Keratinocyte (primary cell): ENCODE results near the gene NLGN2. TPM values are rescaled to one million over a fixed set of nuclear protein-coding genes. Genes with fewer than 3 reads are reported as not detected.

Experiments used
- DNase-seq: peaks from one replicate; pipeline ENCODE4 v3.0.0-alpha.2; 2011; ENCODE audit warnings: low read depth, missing footprints, low spot score
- FAIRE-seq: peaks from 2 replicates; lab custom pipeline; 2011; peaks lifted over from hg19 to GRCh38; lab: Jason Lieb, UNC
- H2AFZ ChIP-seq: 2 replicates; pipeline ENCODE4 v1.6.0; 2012; ENCODE audit warnings: low read length, control low read depth, inconsistent platforms; ENCODE audit not compliant: control insufficient read depth
- H3K27ac ChIP-seq: 2 replicates; pipeline ENCODE4 v1.5.1; 2011; ENCODE audit warnings: low read length; ENCODE audit not compliant: control insufficient read depth, insufficient read depth
- H3K27me3 ChIP-seq: 3 replicates; pipeline ENCODE4 v1.6.0; 2011; ENCODE audit warnings: low read length; ENCODE audit not compliant: control insufficient read depth, insufficient read depth; ENCODE audit errors: extremely low read depth
- H3K36me3 ChIP-seq, 2 experiments: 2 replicates in 1 of 2; 3 replicates in 1 of 2; pipeline ENCODE4 v1.5.1; 2011; ENCODE audit warnings: low read length in 2 of 2, mild to moderate bottlenecking in 1 of 2; ENCODE audit not compliant: control insufficient read depth in 2 of 2, insufficient read depth in 2 of 2; ENCODE audit errors: extremely low read depth in 1 of 2
- H3K4me1 ChIP-seq: 3 replicates; pipeline ENCODE4 v1.5.1; 2011; ENCODE audit warnings: low read length; ENCODE audit not compliant: control insufficient read depth, insufficient read depth; ENCODE audit errors: extremely low read depth
- H3K4me2 ChIP-seq: 3 replicates; pipeline ENCODE4 v1.6.0; 2011; ENCODE audit warnings: low read depth, low read length; ENCODE audit not compliant: control insufficient read depth, insufficient read depth; ENCODE audit errors: extremely low read depth
- H3K4me3 ChIP-seq, 3 experiments: fragments of 200-600 bp in 1 of 3; sonication (generic) in 1 of 3; 2 replicates in 2 of 3; 3 replicates in 1 of 3; pipeline ENCODE4 v1.5.1; 2011 to 2016; ENCODE audit warnings: low read length in 3 of 3, mild to moderate bottlenecking in 3 of 3, control low read depth in 2 of 3, inconsistent platforms in 1 of 3, low read depth in 1 of 3, mixed read lengths in 1 of 3, mixed run types in 1 of 3, moderate library complexity in 1 of 3; ENCODE audit not compliant: control insufficient read depth in 2 of 3, insufficient read depth in 2 of 3; ENCODE audit errors: extremely low read depth in 1 of 3
- H3K79me2 ChIP-seq: 2 replicates; pipeline ENCODE4 v1.6.0; 2012; ENCODE audit warnings: low read length; ENCODE audit not compliant: control insufficient read depth, insufficient read depth
- H3K9ac ChIP-seq: 3 replicates; pipeline ENCODE4 v1.6.0; 2011; ENCODE audit warnings: low read length; ENCODE audit not compliant: control insufficient read depth, insufficient read depth; ENCODE audit errors: extremely low read depth
- H3K9me1 ChIP-seq: 3 replicates; pipeline ENCODE4 v1.6.0; 2011; ENCODE audit warnings: low read length; ENCODE audit not compliant: control insufficient read depth, insufficient read depth; ENCODE audit errors: extremely low read depth
- H3K9me3 ChIP-seq: 2 replicates; pipeline ENCODE4 v1.5.1; 2012; ENCODE audit warnings: low read depth, low read length; ENCODE audit not compliant: control insufficient read depth
- H4K20me1 ChIP-seq: 3 replicates; pipeline ENCODE4 v1.6.0; 2011; ENCODE audit warnings: low read length; ENCODE audit not compliant: control insufficient read depth, insufficient read depth; ENCODE audit errors: extremely low read depth
- CTCF ChIP-seq, 3 experiments: IDR thresholded peaks in 1 of 3; conservative IDR thresholded peaks in 1 of 3; optimal IDR thresholded peaks in 1 of 3; 2 replicates in 2 of 3; 3 replicates in 1 of 3; pipeline versions ENCODE3 to v1.5.1; 2011; ENCODE audit warnings: low read length in 3 of 3, mild to moderate bottlenecking in 3 of 3, moderate library complexity in 2 of 3, control low read depth in 1 of 3, inconsistent platforms in 1 of 3; ENCODE audit not compliant: insufficient read depth in 2 of 3; ENCODE audit errors: extremely low read depth in 1 of 3
- EZH2 ChIP-seq: IDR thresholded peaks from one replicate; pipeline ENCODE4 v1.6.1; 2012; ENCODE audit warnings: inconsistent platforms, mild to moderate bottlenecking, low read length, moderate library complexity
- dilution Hi-C: fragments of 300-500 bp; cut with MboI; formaldehyde crosslinking; loops from one replicate; pipeline ENCODE4 v1.7.0; 2020; ENCODE audit warnings: low sequenced_read_pairs; ENCODE audit not compliant: extremely low pct_ligation_motif_present
- polyA plus RNA-seq, 5 experiments: library from polyadenylated mRNA; depleted of rRNA in 3 of 5; stranded (reverse) in 3 of 5; stranded (forward) in 1 of 5; unstranded in 1 of 5; fragments of >200 nt; gene quantifications; 1 replicate in 1 of 5; 2 replicates in 3 of 5; 3 replicates in 1 of 5; pipeline versions ENCODE4 v1.2.1 to v1.2.3, GENCODE V29; 2011 to 2012; ENCODE audit warnings: missing spikeins in 2 of 5, low read depth in 1 of 5, low replicate concordance in 1 of 5

Gene NLGN2
- polyA plus RNA-seq, 1 donor (not counting 4 experiments of a cell fraction or from before 2014, with no cell fraction given) = 2.5 TPM

- TF ChIP-seq EZH2 = no peak
- no peak for TF ChIP-seq CTCF (optimal IDR thresholded peaks at IDR 0.05 in 1 of 3, IDR thresholded peaks at IDR 0.05 in 1 of 3, conservative IDR thresholded peaks at IDR 0.05 in 1 of 3; ENCODE audit: extremely low read depth in 1 of 3, insufficient read depth in 2 of 3, low read length in 3 of 3)
- Histone ChIP-seq H3K9me3 (no peaks in the 10 kb centered on the region), H3K4me1 (peaks cover 42% of the 10 kb centered on the region), H3K4me3 (peak overlapping the region; percentile 59 to 81 (median 66)), H4K20me1 (no peaks in the 10 kb centered on the region), H3K4me2 (peak overlapping the region; percentile 99), H2AFZ (peak overlapping the region; percentile 37), H3K27me3 (no peaks in the 10 kb centered on the region), H3K36me3 (peaks cover 0 to 2% of the 10 kb centered on the region in 2 experiments), H3K27ac (peak overlapping the region; percentile 62), H3K9me1 (peaks cover 2% of the 10 kb centered on the region), H3K79me2 (peaks cover 17% of the 10 kb centered on the region), H3K9ac (peak overlapping the region; percentile 77)
- dilution Hi-C loops = no loop called here
- no peak for DNase-seq
- no peak for FAIRE-seq
Observed at GRCh38 chr17:7437369-7437863, 29.8 kb downstream of the NLGN2 start.

GRCh38 chr17:7437950-7438614 is 30.4 kb downstream of the NLGN2 start:
- Histone ChIP-seq H3K9me3 (no peaks in the 10 kb centered on the region), H3K27ac (peak overlapping the region; percentile 62), H3K9me1 (peaks cover 2% of the 10 kb centered on the region), H2AFZ (peak overlapping the region; percentile 44), H3K27me3 (no peaks in the 10 kb centered on the region), H4K20me1 (no peaks in the 10 kb centered on the region), H3K9ac (peak overlapping the region; percentile 77), H3K4me2 (peak overlapping the region; percentile 99), H3K4me1 (peaks cover 43% of the 10 kb centered on the region), H3K4me3 (peak overlapping the region; percentile 59 to 81 (median 66)), H3K36me3 (peaks cover 0 to 4% of the 10 kb centered on the region in 2 experiments), H3K79me2 (peaks cover 17% of the 10 kb centered on the region)
- DNase-seq (no peak), FAIRE-seq (no peak)
- dilution Hi-C loops = no loop called here
- TF ChIP-seq CTCF (optimal IDR thresholded peaks at IDR 0.05 in 1 of 3, IDR thresholded peaks at IDR 0.05 in 1 of 3, conservative IDR thresholded peaks at IDR 0.05 in 1 of 3; ENCODE audit: extremely low read depth in 1 of 3, insufficient read depth in 2 of 3, low read length in 3 of 3) (peak in 1 of 3 experiments; percentile 0), EZH2 (no peak)
